Activated CD4-positive, CD25-positive, alpha-beta regulatory T cell treated with anti-CD3 and anti-CD28 coated beads, Interleukin-2, amount 50 U/mL, for 24 hours (primary cell): Measurements from ENCODE around the gene CBFA2T2.
"Not testable (repeated sequence)": the region's sequence is repeated elsewhere in the genome, so short reads cannot be mapped to it uniquely, and the experiment has no call there.

Experiments
- ATAC-seq, 2 donors: fragments of 150-1000 bp; cut with Tn5 transposase; one replicate each; pipeline ENCODE4 v1.10.0; 2021; ENCODE audit warnings: mild to moderate bottlenecking in 1 of 2, moderate library complexity in 1 of 2

Gene CBFA2T2

GRCh38 chr20:33553516-33553915 is 63.6 kb downstream of the CBFA2T2 start:
- no peak for ATAC-seq

GRCh38 chr20:33554914-33555420 is 65.1 kb downstream of the CBFA2T2 start:
- peak; percentile 97 to 98 for ATAC-seq

GRCh38 chr20:33555755-33556154 is 65.9 kb downstream of the CBFA2T2 start:
- ATAC-seq, result no peak

- no peak for ATAC-seq
Measured at GRCh38 chr20:33556246-33556645, 66.3 kb downstream of the CBFA2T2 start.

- no peak for ATAC-seq
Measured at GRCh38 chr20:33558348-33559144, 68.7 kb downstream of the CBFA2T2 start.

GRCh38 chr20:33559212-33559611 is 69.3 kb downstream of the CBFA2T2 start:
- no peak for ATAC-seq

GRCh38 chr20:33560026-33560425 is 70.1 kb downstream of the CBFA2T2 start:
- no peak for ATAC-seq

- not testable (repeated sequence) for ATAC-seq
Measured at GRCh38 chr20:33561053-33561452, 71.2 kb downstream of the CBFA2T2 start.

- ATAC-seq, result no peak
Measured at GRCh38 chr20:33561692-33562601, 72.1 kb downstream of the CBFA2T2 start.

GRCh38 chr20:33563788-33564187 is 73.9 kb downstream of the CBFA2T2 start:
- no peak for ATAC-seq

- ATAC-seq, result no peak
Measured at GRCh38 chr20:33566781-33567603, 77.1 kb downstream of the CBFA2T2 start.

- no peak for ATAC-seq
Measured at GRCh38 chr20:33567949-33568348, 78.1 kb downstream of the CBFA2T2 start.

GRCh38 chr20:33568378-33568777 is 78.5 kb downstream of the CBFA2T2 start:
- no peak for ATAC-seq

GRCh38 chr20:33568868-33569801 is 79.2 kb downstream of the CBFA2T2 start:
- no peak for ATAC-seq

GRCh38 chr20:33569802-33570391 is 80.0 kb downstream of the CBFA2T2 start:
- no peak for ATAC-seq

- no peak for ATAC-seq
Measured at GRCh38 chr20:33570743-33571142, 80.8 kb downstream of the CBFA2T2 start.

- ATAC-seq, result not testable (repeated sequence)
Measured at GRCh38 chr20:33573268-33573667, 83.4 kb downstream of the CBFA2T2 start.

- no peak for ATAC-seq
Measured at GRCh38 chr20:33575282-33575681, 85.4 kb downstream of the CBFA2T2 start.

- no peak for ATAC-seq
Measured at GRCh38 chr20:33576432-33577125, 86.7 kb downstream of the CBFA2T2 start.

GRCh38 chr20:33578510-33578909 is 88.6 kb downstream of the CBFA2T2 start:
- no peak for ATAC-seq
